Measurements from ENCODE around the gene AVPR2.
A peak's percentile ranks its signal among the peaks of the same experiment; 100 is the strongest.

The AVPR2 gene

DNA sequence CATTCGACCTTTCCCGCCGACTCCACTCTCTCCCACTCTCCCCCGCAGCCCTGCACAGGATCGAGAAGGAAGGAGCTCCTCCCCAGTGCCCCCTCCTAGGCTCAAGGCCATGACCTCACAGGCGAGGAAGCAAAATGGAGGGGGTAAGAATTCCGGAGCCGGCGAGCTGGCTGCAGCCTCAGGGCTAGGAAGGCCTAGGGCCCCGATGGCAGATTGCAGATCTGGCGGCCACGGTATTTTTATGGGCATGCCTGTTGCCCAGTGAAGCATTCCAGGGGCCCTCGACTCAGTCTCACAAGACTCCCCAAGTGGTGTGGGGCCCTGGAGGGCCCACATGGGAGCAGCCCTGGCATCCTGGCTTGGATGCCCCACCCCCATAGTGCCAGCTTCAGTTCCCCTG lies 17.6 kb upstream of the AVPR2 start:
- no peak for DNase-seq

DNA sequence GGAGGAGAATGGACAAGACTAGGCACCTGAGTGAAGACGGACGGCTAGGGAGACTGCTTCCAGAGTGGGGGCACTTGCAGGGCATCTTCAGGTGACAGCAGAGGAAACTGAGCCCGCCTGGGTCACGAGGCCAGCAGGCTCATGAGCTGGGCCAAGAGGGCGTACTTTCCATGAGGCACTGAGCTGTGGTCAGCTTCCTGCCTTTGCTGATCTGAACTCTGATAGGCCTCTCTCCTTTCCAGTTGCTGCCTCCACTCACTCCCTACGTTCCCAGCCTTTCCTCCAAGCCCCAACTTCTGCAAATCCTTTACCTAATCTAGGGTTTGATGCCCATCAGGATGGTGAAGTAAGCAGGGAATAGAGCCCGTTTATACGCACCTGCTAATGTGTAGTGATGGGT lies 17.1 kb upstream of the AVPR2 start:
- DNase-seq, result no peak

DNA sequence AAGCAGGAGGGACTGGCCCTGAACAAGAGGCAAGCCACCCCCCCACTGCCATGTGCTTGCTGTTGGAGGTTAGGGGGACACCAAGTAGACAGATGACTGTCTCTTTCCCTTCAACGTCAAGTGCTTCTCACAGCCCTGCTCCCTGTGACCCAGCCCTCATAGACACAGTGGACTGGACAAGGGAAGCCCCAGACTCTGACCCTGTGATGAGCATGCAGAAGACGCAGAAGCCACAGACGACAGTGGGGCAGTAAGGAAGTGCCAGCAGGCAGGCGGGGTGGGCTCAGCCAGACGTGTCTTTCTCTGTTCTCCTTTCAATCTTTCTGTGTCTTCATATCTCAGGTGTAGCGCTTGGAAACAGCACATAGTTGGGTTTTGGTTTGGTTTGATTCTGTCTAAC lies 16.1 kb upstream of the AVPR2 start:
- DNase-seq, result no peak

DNA sequence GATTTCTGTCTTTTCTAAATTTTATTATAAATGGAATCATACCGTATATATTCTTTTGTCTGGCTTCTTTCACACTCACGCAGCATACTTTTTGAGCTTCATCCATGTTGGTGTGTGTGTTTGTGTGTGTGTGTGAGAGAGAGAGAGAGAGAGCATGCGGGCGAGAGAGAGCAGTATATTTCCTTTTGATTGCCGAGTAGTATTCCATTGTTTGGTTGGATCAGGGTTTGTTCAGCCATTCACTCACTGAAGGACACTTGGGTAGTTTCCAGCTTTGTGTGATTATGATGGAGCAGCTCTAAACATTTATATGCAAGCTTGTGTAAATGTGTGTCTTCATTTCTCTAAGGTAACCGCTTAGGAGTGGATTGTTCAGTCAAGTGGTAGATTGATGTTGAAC lies 15.3 kb upstream of the AVPR2 start:
- no peak for DNase-seq

DNA sequence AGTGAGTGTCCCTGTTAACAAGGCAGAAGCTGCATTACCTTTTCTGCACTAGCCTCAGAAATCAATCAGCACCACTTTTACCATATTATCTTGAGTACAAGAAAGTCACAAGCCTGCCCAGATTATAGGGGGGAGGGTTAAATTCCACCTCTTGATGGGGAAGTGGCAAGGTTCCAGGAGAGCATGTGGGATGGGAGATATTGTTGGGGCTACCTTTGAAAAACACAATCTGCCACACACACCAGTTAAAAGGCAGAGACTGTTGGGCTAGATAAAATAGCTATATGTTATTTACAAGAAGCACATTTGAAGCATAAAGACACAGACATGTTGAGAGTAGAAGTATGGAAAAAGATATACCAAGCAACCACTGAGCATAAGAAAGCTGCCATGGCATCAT lies 6.6 kb upstream of the AVPR2 start:
- no peak for DNase-seq

DNA sequence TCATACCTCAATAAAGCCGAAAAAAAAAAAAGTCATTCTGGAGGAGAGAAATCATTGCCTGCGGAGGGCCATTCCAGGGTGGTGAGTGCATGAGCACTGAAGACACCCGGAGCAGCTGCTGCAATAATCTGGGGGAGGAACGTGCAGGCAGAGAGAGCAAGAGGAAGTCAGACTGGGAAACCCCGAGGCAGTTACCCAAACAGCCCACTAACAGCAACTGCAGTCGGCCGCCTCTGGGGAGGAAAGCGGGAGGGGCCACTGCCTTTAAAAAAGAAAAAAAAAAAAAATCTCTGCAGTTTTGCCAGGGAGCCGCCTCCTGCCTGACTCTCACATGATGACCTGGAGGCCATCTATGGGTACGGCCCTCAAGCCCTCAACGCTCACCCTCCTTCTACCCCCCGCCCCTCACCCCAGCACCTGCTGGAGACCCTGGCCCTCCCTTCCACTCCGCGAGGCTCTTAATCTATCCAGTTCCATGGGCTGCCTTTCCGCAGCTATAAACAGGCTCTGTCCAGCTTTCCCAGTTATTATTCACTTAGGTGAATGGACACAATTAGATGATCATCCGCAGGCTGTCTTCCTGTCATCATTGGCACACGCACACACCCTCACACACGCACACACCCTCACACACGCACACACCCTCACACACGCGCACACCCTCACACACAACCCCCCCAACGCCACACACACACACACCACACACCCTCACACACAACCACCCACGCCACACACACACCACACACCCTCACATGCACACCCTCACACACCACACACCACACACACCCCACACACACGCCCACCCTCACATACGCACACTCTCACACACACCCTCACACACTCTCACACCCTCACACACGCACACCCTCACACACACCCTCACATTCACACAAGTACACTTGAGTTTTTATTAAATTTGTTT lies 3.4 kb upstream of the AVPR2 start:
- DNase-seq, result no peak

DNA sequence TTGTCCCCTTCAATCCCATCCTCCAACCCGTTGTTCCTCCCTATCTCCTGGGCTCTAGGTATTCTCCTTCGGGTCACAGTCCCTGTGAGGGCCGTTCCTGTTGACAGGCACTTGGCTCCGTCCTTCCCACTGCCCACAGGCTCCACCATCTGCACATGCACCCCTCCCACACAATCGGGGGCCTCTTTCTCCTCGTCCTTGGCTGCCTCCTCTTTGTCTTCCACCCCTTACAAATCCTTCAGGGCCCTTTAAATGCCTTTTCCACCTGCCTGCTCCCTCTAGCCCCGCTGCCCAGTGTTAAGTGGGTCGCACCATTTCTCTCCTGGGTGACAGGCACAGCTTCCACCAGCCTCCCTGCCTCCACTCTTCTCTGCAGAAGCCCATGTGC lies 2.7 kb upstream of the AVPR2 start:
- DNase-seq, result no peak

DNA sequence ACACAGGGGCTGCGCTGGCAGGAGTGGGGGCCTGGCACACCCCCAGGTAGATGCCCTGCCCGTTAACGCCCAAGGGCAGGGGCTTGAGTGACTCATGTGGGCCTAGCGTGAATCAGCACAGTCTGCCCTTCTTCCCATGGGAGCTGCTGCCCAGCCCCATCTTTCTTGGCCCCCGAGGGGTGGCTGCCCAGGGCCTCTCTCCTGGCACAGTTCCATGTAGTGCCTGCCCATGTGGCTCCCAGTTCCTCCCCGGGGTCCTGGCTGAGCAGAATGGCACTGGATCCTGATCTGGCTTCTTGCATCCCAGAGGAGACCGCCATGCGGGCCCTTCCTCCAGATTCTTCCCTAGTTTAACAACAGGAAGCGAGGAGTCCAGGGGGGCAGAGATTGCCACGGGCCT lies 2.1 kb upstream of the AVPR2 start:
- no peak for DNase-seq

DNA sequence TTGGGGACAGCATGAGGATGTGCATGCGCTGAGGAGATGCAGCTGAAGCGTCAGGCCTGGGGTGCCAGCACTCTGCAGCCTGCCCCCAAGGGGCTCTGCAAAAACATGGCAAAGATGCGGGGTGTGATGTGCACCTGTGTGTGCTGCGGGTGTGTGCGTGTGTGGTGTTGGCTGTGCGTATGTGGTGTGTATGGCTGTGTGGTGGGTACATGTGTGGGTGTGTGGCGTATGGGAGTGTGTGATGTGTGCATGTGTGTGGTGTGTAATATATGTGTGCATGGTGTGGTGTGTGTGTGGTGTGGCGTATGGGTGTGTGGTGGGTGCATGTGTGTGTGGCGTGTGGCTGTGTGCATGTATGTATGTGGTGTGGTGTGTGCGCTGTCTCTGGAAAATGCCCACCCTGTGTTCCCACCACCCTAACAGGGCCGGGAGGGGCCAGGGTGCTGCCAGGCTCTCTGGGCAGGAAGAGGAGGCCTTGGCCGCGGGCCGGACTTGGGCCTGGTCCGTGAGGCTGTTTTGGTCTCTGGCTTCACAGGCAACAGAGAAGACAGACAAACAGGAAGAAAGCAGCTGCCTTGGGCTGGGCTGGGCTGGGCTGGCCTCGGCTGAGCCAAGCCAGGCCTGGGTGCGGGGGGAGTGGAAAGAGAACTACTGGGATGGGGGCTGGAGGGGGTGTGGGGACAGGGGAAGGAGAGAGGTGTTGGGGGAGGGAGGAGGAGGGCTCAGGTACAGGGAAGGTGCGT lies 1.1 kb upstream of the AVPR2 start:
- DNase-seq, result no peak

DNA sequence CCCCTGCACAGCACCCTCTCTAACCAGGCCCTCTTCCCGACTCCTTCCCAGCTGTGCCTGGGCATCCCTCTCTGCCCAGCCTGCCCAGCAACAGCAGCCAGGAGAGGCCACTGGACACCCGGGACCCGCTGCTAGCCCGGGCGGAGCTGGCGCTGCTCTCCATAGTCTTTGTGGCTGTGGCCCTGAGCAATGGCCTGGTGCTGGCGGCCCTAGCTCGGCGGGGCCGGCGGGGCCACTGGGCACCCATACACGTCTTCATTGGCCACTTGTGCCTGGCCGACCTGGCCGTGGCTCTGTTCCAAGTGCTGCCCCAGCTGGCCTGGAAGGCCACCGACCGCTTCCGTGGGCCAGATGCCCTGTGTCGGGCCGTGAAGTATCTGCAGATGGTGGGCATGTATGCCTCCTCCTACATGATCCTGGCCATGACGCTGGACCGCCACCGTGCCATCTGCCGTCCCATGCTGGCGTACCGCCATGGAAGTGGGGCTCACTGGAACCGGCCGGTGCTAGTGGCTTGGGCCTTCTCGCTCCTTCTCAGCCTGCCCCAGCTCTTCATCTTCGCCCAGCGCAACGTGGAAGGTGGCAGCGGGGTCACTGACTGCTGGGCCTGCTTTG lies 1.1 kb downstream of the AVPR2 start:
- DNase-seq, result no peak

DNA sequence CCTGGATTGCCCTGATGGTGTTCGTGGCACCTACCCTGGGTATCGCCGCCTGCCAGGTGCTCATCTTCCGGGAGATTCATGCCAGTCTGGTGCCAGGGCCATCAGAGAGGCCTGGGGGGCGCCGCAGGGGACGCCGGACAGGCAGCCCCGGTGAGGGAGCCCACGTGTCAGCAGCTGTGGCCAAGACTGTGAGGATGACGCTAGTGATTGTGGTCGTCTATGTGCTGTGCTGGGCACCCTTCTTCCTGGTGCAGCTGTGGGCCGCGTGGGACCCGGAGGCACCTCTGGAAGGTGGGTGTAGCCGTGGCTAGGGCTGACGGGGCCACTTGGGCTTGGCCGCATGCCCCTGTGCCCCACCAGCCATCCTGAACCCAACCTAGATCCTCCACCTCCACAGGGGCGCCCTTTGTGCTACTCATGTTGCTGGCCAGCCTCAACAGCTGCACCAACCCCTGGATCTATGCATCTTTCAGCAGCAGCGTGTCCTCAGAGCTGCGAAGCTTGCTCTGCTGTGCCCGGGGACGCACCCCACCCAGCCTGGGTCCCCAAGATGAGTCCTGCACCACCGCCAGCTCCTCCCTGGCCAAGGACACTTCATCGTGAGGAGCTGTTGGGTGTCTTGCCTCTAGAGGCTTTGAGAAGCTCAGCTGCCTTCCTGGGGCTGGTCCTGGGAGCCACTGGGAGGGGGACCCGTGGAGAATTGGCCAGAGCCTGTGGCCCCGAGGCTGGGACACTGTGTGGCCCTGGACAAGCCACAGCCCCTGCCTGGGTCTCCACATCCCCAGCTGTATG lies 1.8 kb downstream of the AVPR2 start:
- DNase-seq, result no peak

DNA sequence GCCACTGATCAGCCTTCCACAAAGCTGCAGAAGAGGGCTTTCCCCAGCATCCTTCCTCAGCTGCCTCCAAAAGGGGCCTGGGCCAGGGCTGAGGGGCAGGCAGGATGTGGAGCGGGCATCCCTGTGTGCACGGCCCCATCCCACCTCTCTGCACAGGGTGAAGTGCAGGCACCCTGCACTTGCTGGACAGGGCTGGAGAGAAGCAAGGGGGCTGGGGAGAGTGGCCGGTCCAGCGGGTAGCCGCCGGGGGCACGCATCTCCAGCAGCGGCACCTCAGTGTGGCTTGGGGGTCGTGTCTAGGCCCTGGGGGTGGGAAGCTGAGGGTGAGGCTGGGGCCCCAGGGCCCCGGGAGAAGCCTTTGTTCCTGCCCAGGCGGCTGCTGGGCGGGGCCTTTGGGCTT lies 3.0 kb downstream of the AVPR2 start:
- DNase-seq, result no peak

DNA sequence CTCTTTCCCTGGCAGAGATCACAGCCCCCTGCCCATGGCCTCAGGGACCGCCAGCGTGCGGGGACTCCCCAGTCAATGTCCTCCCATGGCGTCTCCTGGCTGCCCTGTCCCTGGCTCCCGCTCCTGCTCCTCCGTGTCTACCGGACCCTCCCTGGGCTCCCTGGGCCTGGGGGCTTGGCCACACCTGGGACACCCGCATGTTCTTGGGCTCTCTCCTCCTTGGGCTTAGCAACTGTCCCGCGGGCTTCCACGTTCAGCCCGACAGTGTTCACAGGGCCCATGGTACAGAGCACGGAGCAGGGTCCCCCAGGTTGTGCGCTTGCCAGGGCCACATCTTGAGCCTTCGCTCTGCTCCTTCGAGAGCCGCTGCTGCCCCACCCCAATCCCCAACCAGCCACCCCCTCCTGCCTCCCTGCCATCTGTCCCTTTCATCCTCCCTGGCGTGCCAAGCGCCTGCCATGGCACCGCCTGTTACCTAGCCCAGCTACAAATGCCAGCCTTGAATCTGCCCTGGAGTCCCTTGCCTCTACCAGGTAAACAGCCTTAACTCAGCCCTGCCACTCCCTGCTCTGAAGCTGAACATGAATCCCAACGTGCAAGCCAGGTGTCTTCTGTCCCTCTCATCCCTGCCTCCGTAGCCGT lies 3.9 kb downstream of the AVPR2 start:
- no peak for DNase-seq

DNA sequence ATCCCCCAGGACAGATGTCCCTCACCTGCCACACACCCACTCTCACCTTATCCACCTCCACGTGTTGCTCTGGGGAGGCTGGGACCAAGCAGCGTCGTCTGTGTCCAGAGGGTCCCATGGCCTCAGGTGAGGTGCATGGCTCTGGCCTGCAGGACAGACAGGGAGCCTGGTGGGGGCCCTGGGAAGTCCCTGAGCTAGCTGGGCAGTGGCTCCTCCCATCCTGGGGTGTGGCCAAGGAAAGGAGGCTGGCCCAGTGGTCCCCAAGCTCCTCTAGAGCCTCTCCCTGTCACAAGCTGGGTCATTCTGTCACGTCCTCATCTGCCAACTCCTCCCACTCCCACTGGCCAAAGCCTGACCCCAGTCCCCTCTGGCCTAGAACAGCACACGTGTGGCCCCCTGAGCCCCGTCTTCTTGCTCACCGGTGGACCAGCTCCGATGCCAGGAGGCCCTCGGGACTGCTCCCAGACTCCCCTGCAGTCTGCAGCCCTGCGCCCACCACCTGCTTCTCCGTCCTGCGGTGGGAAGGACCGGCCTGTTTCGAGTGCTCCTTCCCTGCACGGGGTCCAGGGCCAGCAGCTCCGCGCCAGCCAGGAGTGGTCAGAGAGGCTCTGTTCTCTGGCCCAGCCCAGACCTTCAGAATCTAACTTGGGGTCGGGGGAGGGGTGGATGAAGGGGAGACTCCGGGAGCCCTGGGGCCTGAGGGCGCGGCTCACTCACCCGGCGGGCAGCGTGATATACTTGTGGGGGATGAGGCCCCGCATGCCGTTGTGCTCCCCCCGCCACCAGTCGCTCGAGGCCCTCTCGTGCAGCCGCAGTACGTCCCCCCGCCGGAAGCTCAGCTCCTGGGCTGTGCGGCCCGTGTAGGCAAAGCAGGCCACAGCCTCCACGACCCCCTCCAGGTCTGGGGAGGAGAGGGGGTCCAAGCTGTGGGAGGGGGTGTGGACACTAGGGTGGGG lies 4.8 kb downstream of the AVPR2 start:
- peak; percentile 44 for DNase-seq

DNA sequence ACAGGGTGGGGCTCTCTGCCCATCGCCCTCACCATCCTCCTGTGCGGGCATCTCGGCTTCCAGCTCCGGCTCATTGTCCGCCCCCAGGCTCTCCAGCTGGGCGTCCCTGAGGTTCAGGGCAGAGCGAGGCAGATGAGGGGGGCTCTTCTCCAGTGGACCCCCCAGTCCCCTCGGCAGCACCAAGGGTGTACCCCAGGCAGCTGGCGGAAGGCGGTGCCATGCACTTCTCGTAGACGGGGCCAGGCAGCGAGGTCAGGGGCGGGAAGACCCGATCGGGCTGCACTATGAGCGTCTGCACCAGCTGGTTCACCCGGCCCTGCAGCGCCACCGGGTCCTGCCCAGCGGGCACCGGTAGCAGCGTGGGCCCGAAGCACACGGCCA lies 5.5 kb downstream of the AVPR2 start:
- no peak for DNase-seq

DNA sequence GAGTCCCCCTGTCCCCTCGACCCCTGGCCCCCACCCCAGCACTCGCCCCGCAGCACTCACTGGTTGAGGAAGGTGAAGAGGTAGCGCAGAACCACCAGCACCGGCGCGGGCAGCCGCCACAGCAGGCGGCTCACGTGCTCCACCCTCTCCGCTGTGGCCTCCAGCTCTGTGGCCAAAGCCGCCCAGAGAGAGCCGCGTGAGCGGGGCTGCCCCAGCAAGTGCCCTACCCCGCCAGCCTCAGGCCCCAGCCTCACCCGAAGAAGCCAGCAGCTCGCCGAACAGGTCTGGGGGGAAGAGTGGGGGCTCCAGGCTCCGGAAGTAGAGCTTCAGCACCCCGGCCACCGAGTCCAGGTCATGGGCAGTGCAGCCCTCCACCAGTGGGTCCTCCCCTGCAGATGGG lies 6.0 kb downstream of the AVPR2 start:
- DNase-seq, result no peak

DNA sequence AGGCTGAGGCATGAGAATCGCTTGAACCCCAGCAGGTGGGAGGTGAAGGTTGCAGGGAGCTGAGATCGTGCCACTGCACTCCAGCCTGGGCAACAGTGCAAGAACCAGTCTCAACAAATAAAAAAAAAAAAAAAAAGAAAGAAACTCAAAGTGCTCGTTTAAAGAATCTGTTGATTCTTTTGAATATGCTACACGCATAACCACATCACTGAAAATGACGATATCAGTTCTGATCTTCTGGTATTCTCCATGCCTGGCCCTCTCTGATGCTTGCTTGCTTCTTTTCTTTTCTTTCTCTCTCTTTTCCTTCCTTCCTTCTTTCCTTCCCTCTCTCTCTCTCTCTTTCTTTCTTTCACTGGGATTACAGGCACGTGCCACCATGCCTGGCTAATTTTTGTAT lies 7.3 kb downstream of the AVPR2 start:
- no peak for DNase-seq

DNA sequence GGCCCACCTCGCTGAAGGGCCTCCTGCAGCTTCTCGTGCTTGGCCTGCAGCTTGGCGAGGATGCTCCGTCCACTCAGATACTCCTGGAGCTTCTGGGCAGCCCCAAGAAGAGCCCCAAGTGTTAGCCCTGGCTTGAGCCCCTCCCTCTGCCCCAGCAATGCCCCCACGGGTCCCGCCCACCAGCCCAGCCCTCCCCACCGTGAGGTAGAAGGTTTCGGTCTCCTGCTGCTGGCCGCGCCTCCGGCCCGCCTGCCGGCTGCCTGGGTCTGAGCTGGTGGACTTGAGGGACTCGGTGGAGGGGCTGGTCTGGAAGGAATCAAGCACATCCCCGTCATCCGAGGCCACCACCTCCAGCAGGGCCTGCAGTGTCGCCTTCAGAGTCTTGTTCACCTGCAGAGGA lies 8.7 kb downstream of the AVPR2 start:
- DNase-seq, result no peak

DNA sequence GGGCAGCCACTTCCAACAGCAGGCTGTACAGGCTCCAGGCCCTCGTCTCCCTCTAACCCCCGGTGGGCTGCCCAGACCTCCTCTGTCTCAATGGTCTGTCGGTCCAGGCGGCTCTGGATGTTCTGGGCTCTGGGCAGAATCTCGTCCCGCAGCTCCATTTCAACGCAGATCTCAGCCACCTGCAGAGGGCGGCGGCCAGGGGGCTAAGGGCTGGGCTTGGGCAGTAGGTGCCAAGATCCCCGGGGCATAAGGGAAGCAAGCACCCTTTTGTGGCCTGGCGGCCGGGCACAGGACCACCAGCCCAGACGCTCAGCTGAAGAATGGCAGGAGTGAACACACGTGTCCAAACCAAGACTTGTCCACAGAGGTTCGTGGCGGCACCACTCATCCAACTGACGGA lies 9.2 kb downstream of the AVPR2 start:
- no peak for DNase-seq

DNA sequence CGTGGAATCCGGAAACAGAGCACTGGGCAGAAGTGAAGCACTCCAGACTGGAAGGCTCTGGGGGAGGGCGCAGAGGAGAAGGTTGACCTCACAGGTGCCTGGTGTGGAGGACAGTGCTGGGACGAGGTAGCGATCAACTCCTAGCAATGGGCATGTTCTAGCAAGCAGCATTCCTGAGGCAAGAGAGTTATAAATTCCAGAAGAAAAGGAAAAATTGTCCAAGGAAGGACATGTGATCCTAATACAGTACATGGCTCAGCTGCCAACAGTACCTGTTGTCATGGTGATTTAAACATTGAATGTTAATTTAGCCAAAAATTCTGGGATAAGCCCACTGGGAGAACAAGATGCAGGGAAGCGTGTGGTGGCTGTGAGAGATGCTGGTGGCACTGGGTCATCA lies 13.4 kb downstream of the AVPR2 start:
- no peak for DNase-seq

DNA sequence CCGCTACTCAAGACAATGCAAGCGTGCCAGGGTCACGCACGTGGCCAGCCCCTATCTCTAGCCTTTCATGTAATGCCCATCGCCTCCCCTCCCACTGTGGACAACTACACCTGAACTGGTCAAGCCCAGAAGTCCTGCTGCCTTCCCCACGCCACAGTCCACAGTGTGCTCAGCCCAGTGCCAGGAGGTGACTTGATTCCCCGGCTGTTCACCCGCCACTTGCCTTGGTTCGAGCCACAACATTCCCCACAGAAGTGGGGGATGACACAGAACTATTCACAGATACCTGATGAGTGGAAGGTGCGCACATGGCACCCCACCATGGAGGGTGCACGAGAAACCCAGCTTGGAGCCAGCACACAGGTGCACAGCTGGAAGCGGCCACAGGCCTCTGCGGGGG lies 14.8 kb downstream of the AVPR2 start:
- DNase-seq, result no peak

DNA sequence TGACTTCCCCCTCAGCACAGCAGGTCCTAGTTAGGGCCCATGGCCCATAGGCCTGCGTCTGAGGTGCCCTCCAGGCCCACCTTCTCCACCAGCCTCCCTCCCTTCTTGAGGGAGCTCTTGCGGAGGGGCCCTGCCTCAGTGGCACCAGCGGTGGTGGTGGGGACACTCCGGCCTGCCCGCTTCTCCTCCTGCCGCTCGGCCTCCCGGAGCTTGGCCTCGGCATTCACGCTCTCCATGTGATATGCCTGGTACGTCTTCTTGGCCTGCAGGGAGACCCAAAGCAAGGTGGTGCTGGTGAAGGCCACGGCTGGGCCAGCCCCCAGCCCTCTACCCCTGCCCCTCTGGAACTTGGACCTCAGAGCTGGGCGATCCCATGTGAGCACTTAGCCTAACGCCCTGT lies 16.1 kb downstream of the AVPR2 start:
- DNase-seq, result no peak
